Activated CD4-positive, alpha-beta T cell treated with anti-CD3 and anti-CD28 coated beads, Interleukin-2, amount 50 U/mL, for 1 hour (primary cell): Measurements from ENCODE around the gene MEIS2.

Experiments
- DNase-seq: peaks from one replicate; pipeline ENCODE4 v3.0.0-alpha.2; 2020

MEIS2 gene

DNA sequence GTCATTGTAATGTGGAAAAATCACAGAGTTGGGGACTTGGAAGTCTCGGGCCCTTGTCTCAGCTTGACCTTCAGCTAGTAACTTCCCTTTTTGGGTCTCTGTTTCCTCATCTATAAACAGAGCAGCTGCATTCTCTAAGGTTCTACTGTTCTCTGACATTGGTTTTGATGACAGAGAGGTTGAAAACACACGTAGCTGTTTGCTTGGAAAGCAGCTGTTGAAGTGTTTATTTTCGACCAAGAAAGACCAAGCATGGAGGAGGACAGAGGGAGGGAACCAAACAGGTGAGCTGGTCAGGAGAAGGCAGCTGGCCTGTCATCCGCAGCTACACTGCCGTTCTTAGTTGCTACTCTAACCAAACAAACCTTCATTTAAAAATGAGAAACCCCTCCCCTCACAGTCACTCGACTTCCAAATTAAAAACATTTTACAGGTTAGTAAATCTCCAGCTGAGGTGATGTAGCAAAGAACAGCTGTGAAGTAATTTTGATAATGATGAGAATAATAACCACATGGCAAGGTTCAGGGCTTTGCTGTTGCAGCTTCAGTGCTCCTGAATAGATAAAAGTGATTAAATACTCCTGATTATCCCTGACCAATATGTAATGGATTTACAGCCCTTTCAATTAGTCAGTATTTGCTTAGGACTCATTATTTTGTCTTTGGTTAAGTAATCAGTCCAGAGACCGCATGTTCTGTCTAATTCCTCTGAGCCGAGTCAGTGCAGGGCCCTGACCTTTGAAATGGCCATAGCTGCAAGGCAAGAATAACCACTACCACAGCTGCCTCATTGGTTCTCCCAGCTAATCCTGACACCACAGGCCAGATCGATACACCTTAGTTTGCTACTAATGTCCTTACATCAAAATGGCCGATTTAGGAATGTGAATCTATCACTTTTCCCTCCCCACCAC is 65.3 kb downstream of the MEIS2 start:
- no peak for DNase-seq

DNA sequence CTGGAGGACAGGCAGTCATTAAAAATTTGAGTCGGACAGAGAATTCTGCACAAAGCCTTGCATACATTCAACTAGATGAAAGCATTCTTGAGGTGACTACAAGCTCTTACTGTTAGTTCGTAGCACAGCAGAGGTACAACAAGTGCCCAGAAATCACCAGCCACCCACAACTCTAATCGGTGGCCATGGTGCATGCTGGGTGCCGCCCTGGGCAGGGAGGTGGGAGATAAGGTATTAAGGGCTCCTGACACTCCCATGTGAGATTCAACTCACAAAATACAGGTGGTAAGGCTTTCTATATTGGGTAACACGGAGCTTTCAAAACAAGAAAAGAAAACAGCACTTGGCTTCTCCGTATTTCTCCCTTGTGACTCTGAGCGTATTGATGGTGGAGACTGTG is 66.0 kb downstream of the MEIS2 start:
- DNase-seq: no peak

DNA sequence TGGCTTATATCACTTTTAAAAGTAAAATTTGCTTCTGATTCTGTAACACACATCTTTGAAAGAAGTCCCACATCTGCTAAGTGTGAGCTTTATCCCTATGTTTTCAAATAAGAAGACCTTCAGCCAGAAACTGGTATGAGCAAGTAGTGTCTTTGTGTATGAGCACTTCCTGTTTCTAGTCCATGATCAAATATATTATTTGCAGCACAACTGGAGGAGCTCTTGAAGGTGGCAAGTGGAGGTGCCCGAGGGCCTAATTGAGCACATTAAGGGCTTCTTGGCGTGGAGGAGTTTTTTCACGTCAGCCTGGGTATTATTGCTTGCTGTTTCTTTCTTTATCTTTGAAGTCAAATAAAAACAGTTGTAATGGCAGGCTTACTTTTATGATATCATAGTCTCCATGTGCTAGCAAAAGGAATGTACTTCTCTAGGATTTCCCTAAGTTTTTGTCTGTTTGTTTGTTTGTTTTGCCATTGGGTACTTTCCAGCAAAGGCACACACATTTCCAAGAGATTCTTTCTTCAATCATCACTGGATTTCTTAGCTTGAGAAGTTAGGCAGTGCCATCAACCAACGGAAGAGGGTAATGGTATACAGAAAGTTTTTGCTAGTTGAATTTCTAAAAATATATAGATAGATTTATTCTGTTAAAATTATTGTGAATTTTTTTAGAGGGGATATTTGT is 68.1 kb downstream of the MEIS2 start:
- DNase-seq: no peak

DNA sequence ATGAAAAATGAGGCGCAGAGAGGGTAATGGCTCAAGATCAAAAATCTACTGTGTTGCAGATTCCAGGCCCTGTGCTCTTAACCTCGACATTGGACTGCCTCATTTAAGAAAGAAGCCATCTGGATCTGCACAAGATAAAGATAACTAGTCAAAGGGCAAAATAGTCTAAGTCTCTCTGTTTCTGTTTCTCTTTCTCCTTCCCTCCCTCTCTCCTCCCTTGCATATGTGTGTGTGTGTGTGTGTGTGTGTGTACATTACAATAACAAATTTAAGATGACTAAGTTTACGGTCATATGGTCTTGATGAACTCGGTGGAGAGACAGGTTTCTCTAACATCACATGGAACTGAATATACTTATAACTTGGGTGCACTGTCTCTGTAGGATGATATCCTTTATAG is 69.2 kb downstream of the MEIS2 start:
- no peak for DNase-seq

DNA sequence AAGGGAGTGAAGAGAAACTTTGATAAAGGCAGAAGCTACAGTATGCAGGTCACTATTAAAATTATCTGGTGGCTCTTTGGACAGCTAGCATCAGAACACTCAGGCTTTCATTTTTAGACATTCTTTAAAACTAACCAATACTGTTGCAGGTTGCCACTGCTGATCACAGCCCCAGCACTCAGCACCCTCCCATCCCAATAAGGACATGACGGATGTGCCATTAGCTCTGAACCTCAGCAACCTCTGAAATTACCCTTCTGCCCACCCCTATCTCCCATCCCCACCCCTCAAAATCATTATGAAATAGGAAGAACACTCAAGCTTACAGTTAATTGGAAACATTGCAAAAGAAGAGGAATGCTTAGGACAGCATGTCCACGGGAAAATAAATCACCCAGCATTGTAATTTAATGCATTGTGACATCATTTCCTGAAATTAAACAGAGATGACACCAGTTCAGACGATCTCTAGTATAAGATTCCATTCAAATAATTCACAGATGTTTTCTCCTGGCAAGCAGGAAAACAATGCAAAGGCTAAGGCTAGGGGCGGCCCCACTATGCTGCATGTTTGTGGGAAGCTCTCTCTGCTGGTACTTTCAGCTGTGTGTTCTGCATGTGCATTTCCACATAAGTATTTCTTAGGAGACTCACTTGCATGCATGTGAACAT is 71.6 kb downstream of the MEIS2 start:
- no peak for DNase-seq

DNA sequence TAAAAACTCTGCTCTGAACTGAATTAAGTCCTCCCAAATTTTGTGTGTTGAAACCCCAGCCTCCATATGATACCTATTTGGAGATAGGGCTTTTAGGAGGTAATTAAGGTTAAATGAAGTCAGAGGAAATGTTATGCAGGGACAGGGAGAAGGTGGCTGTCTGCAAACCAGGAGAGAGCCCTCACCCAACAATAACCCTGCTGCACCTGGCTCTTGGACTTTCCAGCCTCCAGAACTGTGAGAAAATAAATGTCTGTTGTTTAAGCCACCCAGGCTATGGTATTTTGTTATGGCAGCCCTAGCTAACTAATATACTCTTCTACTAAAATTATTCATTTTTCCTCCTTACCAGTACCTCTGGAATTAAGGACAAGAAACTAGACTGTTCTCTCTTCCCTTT is 79.5 kb downstream of the MEIS2 start:
- DNase-seq: no peak

DNA sequence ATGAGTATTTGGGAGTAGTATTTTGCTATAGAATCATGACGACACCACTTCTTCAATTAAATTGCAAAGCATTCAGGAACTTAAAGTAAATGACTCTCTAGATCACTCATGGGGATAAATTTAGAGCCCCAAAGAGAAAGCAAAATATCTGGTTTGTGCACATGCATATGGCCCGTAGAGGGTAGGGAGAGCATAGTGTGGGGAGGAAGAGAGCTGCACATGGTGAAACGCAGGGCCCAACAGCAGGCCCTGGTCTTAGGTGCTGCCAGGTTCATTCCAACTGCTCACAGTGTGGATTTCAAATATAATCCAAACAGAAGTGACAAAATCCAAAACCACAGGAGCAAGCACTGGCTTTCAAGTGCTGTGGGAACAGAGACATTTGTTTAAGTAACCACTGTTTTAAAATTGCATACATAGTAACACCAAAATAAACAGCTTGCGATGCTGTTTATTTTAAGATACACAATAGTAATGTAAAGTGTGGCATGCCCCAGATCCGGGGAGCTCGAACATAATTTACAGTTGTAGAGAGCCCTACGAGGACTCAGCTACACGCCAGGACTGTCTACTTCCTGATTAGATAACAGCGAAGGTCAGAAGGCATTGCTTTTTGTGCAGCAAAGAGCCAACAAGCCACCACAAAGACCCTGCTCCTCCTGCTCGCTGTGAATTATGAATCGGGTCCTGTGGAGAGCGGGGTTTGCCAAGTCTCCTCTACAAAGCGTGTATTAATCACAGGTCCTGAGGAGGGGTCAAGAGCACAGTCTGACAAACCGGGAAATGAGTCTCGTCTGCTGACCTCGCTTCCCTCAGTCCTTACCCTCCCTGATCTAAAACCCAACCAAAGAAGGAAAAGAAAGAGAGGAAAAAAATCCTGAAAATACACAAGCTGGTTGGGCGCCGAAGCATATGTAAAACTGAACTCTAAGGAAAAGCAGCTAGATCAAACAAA is 80.6 kb downstream of the MEIS2 start:
- no peak for DNase-seq

DNA sequence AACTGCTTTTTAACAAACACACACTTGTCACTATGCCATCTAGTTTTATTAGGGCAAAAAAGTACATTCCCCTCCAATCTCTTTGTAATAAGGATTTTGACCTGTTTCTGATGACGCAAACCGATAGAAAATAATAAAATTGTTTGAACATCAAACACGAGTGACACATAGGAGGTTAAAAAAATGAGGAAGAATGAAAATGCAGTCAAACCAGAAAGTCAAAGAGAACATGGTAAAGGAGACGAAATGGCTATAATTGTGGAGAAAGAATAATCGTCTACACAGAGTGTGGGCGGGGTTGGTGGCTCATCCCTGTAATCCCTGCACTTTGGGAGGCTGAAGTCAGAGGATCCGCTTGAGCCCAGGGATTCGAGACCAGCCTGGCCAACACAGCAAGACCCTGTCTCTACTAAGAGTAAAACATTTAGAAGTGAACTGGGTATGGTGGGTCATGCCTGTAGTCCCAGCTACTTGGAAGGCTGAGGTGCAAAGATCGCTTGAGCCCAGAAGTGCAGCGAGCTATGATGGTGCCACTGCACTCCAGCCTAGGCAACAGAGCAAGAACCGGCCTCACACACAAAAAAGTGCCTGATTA is 83.2 kb downstream of the MEIS2 start:
- DNase-seq: no peak

DNA sequence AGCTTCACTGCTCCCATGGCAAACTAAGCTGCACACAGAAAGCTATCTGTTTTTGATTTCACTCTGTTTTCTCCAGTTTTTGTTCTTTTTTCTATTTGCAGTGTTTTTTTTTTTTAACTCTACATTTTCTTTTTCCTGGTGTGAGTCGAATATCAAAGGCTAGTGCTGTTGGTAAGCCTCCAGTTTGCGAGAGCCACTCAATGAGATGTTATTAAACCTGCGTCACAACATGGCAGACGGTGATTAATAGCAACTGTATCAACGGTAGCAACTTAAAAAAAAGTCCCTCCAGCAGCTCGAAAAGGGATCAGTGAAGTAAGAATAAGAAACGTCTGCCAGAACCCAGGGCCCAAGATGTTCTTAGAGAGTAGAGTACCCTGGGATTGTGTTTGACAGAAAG is 84.1 kb downstream of the MEIS2 start:
- no peak for DNase-seq

DNA sequence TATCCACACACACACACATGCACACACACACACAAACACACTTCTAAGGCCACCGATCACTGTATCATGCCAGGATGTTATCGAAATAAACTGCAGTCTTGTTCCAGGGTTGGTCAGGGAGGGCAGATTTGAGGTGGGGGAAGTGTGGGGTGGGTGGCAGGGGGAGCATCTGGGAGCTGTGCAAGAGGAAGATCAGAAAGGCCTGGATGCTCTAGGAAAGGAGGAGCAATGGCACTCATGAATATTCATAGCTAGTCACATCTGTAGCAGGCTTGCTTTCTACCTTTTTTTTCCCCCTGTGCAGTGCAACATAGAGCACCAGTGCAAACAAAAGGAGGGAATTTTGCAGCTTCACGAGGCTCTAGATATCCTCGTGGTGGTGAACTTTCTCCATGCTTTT is 84.9 kb downstream of the MEIS2 start:
- DNase-seq: no peak

DNA sequence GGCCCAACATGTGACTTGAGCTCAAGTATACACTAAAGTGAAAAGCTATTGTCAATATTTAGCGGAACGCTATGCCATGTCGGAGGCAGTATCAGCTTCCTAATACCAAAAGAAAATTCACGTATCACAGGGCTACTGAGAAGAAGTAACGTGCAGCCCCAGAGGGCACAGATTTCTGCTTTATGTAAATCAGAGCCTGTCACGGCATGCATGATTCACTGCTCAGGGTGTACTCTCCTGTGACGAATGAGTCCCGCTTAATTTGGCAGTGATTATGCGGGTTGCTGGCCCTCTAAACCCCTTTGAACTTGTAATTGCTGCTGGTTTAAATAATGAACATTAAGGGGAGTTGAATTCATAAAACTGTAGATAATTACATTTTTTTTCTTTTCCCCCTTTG is 85.3 kb downstream of the MEIS2 start:
- no peak for DNase-seq

DNA sequence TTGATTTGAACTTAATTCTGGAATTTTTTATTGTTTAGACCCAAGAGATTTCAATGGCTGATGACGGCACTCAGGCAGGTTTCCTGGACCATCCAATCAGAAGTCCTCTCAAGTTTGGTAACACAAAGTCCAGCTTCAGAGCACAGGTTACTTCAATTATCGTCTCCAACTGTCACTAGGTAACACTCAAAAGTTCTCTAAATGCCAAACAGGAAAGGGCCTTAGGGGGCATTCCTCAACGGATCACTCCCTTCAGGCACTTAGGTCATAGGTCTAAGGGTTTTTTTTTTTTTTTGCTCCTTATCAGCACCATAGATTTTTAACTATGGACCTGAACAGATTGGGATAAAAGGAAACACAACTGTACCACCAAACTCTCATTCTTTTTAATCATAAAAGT is 85.8 kb downstream of the MEIS2 start:
- no peak for DNase-seq

DNA sequence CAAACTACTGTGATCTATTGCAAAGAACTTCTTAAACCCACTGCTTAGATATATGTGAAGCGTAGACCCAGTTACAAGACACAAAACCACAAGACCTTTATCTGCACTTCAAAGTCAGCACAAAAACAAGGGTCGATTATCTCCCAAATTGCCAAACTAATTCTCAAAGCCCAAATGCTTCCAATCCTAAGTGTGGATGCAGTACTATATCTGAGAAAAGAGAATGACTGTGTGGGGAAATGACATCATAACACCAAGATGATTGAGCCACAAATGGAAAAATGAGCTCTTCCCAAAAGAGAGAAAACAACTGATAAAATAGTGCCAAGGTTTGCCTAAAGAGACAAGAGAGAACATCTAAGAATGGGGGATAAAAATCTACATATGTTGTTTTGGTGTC is 86.2 kb downstream of the MEIS2 start:
- DNase-seq: no peak

DNA sequence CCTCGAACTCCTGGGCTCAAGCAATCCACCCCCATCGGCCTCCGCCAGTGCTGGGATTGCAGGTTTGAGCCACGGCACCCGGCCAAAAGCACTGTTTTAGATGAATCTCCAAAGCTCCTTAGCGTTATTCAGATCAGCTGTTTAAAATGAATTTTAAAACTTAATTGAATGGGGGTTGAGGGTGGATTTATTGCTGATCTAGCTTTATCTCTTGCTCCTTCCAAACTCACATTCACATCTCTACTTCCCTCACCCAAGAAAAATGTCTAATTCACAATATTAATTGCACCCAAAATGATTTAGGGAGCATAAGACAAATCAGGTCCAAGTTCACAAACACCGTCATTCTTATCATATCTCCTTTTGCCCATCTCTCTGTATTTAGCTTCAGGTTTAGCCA is 89.8 kb downstream of the MEIS2 start:
- no peak for DNase-seq

DNA sequence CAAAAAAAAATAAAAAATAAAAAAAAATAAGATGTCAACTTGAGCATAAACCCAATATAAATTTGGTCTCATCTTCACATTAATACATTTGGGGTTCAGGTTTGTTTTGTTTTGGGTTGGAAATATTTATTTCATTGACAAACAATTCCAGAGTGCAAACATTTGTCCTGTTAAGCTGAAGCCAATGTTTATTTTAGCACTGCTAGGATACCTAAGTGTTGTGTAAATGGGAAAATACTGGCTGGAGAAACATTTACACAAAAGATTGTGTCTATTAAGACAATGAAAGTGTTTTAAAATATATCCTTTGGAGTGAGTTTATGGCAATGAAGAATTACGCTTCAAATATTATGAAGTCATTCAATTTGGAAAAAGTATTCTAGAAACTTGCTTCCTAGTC is 91.1 kb downstream of the MEIS2 start:
- no peak for DNase-seq

DNA sequence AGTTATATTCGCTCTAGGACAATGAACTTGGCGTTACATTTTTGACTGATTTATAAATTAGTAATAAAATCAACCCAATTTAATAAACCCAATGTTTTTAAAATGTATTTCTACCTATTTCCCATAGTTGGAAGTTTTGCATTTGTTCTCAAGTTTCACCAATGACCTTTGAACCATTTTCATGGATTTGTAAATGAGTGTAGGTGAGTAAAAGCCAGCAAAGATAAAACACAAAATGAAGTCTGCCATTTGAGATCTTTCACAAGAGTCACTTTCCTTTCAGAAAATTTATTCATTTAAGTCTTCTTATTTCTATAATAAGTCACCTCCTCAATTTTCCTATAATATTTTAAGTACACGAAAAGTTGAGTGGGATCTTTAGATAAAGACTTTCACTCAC is 92.1 kb downstream of the MEIS2 start:
- DNase-seq: no peak

DNA sequence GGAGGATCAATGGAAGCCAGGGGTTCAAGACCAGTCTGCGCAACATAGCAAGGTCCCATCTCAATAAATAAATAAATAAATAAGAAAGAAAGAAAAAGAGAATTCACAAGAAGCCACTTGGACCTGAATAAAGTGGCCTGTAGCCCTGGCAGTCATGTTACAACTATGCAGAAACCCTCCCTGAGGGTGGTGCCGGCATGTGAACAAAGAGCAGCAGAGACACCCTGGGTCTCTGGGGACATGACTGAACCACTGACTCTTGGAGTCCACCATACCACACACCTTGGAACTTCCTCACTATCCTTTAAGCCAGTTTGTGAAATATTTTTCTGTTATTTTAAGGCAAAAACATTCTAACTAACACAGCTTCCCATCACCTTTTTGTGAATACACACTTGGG is 93.0 kb downstream of the MEIS2 start:
- no peak for DNase-seq

DNA sequence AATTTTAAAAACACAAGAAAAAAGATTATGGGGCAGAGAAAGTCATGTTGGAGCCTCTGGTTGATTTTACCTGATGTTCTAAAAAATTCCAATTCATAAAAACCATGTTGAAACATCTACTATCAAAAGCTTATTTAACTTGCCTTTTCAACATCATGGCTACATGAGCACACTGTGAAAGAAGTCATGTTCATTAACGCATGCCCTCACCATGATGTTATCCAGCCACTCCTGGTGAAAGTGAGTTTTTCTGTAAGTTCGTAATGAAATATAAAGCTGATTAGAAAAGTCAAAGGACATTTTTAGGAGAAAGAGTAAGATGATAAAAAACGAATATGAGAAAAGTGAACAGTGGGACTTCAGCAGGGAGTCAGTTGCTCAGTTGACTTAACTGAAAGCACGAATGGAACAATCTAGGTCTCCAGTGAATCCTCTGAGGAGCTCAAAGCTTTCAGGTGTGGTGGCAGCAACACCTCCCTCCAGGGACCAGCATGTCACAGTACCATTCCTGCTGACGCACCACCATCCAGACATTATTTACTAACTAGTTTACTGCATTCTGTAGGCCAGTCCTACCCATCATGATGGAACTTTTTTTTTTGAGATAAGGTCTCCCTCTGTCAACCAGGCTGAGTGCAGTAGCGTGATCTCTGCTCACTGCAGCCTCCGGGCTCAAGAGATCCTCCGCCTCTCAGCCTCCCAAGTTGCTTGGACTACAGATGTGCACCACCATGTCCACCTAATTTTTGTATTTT is 95.2 kb downstream of the MEIS2 start:
- DNase-seq: no peak

DNA sequence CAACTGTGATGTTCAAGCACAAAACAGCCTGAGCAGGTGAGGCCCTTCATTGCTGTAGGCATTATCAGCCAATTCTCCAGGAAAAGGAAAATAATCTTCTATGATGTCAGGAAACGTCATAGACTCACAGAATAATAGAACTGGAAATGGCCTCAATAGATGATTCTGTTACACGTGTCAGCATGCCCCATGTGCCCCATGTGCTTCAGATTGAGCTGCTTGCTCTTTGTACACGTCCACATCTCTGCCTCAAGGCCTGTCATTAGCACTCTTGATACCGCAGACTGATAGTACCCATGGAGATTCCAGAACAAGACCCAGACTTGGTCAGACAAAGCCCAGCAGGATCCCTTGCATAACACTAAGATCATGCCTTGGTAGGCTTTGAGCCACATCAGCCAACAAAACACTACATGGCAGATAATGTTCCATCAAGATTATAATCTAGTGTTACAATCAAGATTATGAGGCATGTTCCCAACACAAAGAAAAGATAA is 95.9 kb downstream of the MEIS2 start:
- no peak for DNase-seq

DNA sequence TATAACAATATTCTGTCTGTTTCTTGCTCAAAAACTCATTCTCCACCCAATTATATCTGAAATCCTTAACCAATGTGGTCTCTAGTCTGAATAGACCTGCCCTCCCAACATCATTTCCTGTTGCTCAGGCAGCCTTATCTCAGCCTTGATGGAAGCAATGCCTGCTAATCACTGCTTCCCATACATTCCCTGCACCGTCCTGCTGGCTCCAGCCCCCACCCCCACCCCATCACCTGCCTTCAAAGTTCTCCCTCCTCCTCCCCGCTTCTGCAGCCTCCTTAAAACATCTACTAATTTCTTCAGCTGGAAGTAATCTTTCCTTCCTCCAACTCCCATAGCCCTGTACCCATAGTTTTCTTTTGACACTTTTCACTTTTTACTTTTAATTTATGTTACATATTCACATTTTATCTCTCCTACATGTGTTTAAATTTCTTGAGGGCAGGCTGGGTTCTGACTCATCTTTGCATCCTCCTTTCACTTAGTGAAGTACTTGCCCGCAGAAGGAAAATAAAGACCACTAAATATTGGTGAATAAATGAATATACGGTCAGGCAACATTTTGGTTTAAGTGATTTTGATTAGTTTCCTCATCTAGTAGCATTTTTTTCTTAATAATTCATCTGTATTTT is 98.2 kb downstream of the MEIS2 start:
- DNase-seq: no peak

DNA sequence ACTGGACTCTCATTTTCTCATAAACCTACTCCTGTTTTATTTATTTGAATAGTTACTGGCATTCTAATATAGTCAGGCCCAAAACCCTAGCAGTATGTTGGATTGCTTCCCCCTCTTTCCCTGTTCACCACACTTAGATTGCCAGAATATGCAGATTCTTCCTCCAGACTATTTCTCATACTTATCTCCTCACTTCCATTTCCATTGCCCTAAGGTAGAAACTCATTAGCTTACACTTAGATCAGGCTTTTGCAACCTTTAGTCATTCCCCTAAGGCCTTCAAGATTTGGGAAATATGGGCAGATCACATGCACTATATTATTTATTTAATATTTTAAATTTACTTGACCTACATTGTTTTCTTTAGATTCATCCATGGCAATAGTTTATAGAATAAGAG is 98.9 kb downstream of the MEIS2 start:
- DNase-seq: no peak
